H1 (cell line): ENCODE results near the gene L1TD1. TPM values are rescaled to one million over a fixed set of nuclear protein-coding genes. Genes with fewer than 3 reads are reported as not detected.

Source experiments
- CEBPB ChIP-seq: IDR thresholded peaks from 2 replicates; pipeline ENCODE4 v1.6.1; 2012; ENCODE audit warnings: low read depth, low read length
- CHD7 ChIP-seq: fragments of 300-600 bp; sonication (generic); IDR thresholded peaks from 2 replicates; pipeline ENCODE4 v1.7.1; 2012; ENCODE audit warnings: low read length, moderate library complexity, mild to moderate bottlenecking, inconsistent platforms; ENCODE audit not compliant: insufficient replicate concordance
- HDAC6 ChIP-seq: IDR thresholded peaks from one replicate; pipeline ENCODE4 v1.7.1; 2012; ENCODE audit warnings: low read depth, mild to moderate bottlenecking, inconsistent platforms, low read length, moderate library complexity
- JUND ChIP-seq: IDR thresholded peaks from 2 replicates; pipeline ENCODE4 v1.6.1; 2011; ENCODE audit warnings: mild to moderate bottlenecking, improper control_type of control experiment, low read length
- KDM5A ChIP-seq: fragments of 200-600 bp; IDR thresholded peaks from 2 replicates; pipeline ENCODE4 v1.7.1; 2012; ENCODE audit warnings: mild to moderate bottlenecking, low read length, inconsistent platforms, mixed read lengths
- NANOG ChIP-seq: IDR thresholded peaks from 2 replicates; pipeline ENCODE4 v1.6.1; 2011; ENCODE audit warnings: low read length, low read depth, mild to moderate bottlenecking, inconsistent platforms; ENCODE audit not compliant: insufficient read depth, poor library complexity, severe bottlenecking
- RXRA ChIP-seq: IDR thresholded peaks from 2 replicates; pipeline ENCODE4 v1.6.1; 2011; ENCODE audit warnings: low read depth, mild to moderate bottlenecking, low read length, moderate library complexity; ENCODE audit not compliant: insufficient read depth
- USF2 ChIP-seq: IDR thresholded peaks from 2 replicates; pipeline ENCODE4 v1.6.1; 2011; ENCODE audit warnings: low read length, improper control_type of control experiment
- polyA plus RNA-seq, 7 experiments: library from polyadenylated mRNA; depleted of rRNA in 3 of 7; stranded (reverse) in 5 of 7; unstranded in 2 of 7; fragments of >200 nt in 5 of 7; fragments of 200-250 nt in 2 of 7; gene quantifications; 1 replicate in 5 of 7; 2 replicates in 1 of 7; 4 replicates in 1 of 7; pipeline versions ENCODE4 v1.2.1 to v1.2.3, GENCODE V29; 2011 to 2013; ENCODE audit warnings: missing spikeins in 2 of 7, mixed read lengths in 2 of 7
- total RNA-seq: library from RNA; stranded (reverse); fragmentation: NEBNext Ultra II Directional; extraction: Animal tissue kit (Norgen Biotek cat#: 25700); gene quantifications from 2 replicates; pipeline ENCODE4 v1.2.1, GENCODE V29; 2021

The L1TD1 gene
- total and polyA plus RNA-seq, 2 of the 8 experiments (the other 6 are each of a cell fraction or from before 2014, with no cell fraction given) = 35.3 to 441 TPM

- TF ChIP-seq CHD7 (no peak), RXRA (no peak), HDAC6 (no peak), KDM5A (no peak), CEBPB (peak; percentile 85), JUND (0 out of 2 replicates have a peak, but pooled peaks have one; percentile 46), NANOG (no peak), USF2 (no peak)
These were observed 34.8 kb downstream of the L1TD1 start (continued) for GRCh38 chr1:62229468-62229867.
